Mesenchymal stem cell (in vitro differentiated cells and primary cell): Measurements from ENCODE around the gene USP36.
"Not testable (repeated sequence)": the region's sequence is repeated elsewhere in the genome, so short reads cannot be mapped to it uniquely, and the experiment has no call there.

Source experiments
- DNase-seq: peaks from one replicate; pipeline ENCODE4 v3.0.0-alpha.2; 2013
- H2AFZ ChIP-seq: one replicate; pipeline ENCODE4 v1.6.1; 2013; ENCODE audit warnings: low read depth, mild to moderate bottlenecking, control low read depth, inconsistent platforms, low read length, moderate library complexity
- H2AK5ac ChIP-seq: 2 replicates; pipeline ENCODE4 v1.6.1; 2013; ENCODE audit warnings: low read length, moderate library complexity, mild to moderate bottlenecking, inconsistent platforms; ENCODE audit not compliant: severe bottlenecking
- H2BK120ac ChIP-seq: one replicate; pipeline ENCODE4 v1.6.1; 2013; ENCODE audit warnings: low read depth, mild to moderate bottlenecking, inconsistent platforms, low read length, moderate library complexity
- H2BK12ac ChIP-seq, 2 experiments: one replicate each; pipeline ENCODE4 v1.6.1; 2013; ENCODE audit warnings: inconsistent platforms in 2 of 2, low read length in 2 of 2, mild to moderate bottlenecking in 2 of 2, moderate library complexity in 2 of 2, control low read depth in 1 of 2
- H2BK15ac ChIP-seq: one replicate; pipeline ENCODE4 v1.6.1; 2013; ENCODE audit warnings: mild to moderate bottlenecking, low read depth, inconsistent platforms; ENCODE audit not compliant: poor library complexity, severe bottlenecking
- H2BK5ac ChIP-seq: 2 replicates; pipeline ENCODE4 v1.6.1; 2013; ENCODE audit warnings: low read depth, mild to moderate bottlenecking, low read length, control low read depth, inconsistent platforms; ENCODE audit not compliant: poor library complexity, severe bottlenecking
- H3K14ac ChIP-seq, 2 experiments: one replicate each; pipeline ENCODE4 v1.6.1; 2013; ENCODE audit warnings: inconsistent platforms in 2 of 2, low read length in 2 of 2, control low read depth in 1 of 2, mild to moderate bottlenecking in 1 of 2, moderate library complexity in 1 of 2
- H3K18ac ChIP-seq, 2 experiments: one replicate each; pipeline ENCODE4 v1.6.1; 2013; ENCODE audit warnings: inconsistent platforms in 2 of 2, low read length in 2 of 2, control low read depth in 1 of 2, low read depth in 1 of 2, mild to moderate bottlenecking in 1 of 2
- H3K23ac ChIP-seq, 2 experiments: one replicate each; pipeline ENCODE4 v1.6.1; 2013; ENCODE audit warnings: inconsistent platforms in 2 of 2, low read length in 2 of 2, mild to moderate bottlenecking in 2 of 2, moderate library complexity in 2 of 2, control low read depth in 1 of 2
- H3K27ac ChIP-seq: 2 replicates; pipeline ENCODE4 v1.5.1; 2013; ENCODE audit warnings: mild to moderate bottlenecking, moderate library complexity, low read length, control low read depth, inconsistent platforms; ENCODE audit not compliant: poor library complexity, severe bottlenecking
- H3K27me3 ChIP-seq, 2 experiments: 2 replicates each; pipeline versions ENCODE4 v1.6.1 to v1.7.0; 2013; ENCODE audit warnings: low read length in 2 of 2, mild to moderate bottlenecking in 2 of 2, moderate library complexity in 2 of 2, control low read depth in 1 of 2, inconsistent platforms in 1 of 2; ENCODE audit not compliant: control insufficient read depth in 1 of 2, insufficient read depth in 1 of 2
- H3K36me3 ChIP-seq, 2 experiments: 2 replicates each; pipeline versions ENCODE4 v1.6.1 to v1.7.0; 2013; ENCODE audit warnings: low read length in 2 of 2, control low read depth in 1 of 2, inconsistent platforms in 1 of 2, low read depth in 1 of 2, mild to moderate bottlenecking in 1 of 2; ENCODE audit not compliant: insufficient read depth in 2 of 2, control insufficient read depth in 1 of 2
- H3K4ac ChIP-seq, 2 experiments: one replicate each; pipeline ENCODE4 v1.6.1; 2013; ENCODE audit warnings: inconsistent platforms in 2 of 2, low read length in 2 of 2, mild to moderate bottlenecking in 2 of 2, moderate library complexity in 2 of 2, control low read depth in 1 of 2, low read depth in 1 of 2
- H3K4me1 ChIP-seq: 2 replicates; pipeline ENCODE4 v1.6.1; 2013; ENCODE audit warnings: low read depth, low read length, control low read depth; ENCODE audit not compliant: control insufficient read depth, insufficient read depth
- H3K4me2 ChIP-seq: 2 replicates; pipeline ENCODE4 v1.6.1; 2013; ENCODE audit warnings: low read length, mild to moderate bottlenecking, inconsistent platforms; ENCODE audit not compliant: poor library complexity, severe bottlenecking
- H3K4me3 ChIP-seq, 2 experiments: 2 replicates each; pipeline versions ENCODE4 v1.5.1 to v1.7.0; 2013; ENCODE audit warnings: low read length in 2 of 2, mild to moderate bottlenecking in 2 of 2, control low read depth in 1 of 2, low read depth in 1 of 2; ENCODE audit not compliant: insufficient read depth in 1 of 2
- H3K79me1 ChIP-seq: replicated peaks from 2 replicates; pipeline ENCODE4 v1.6.1; 2013; ENCODE audit warnings: mild to moderate bottlenecking, control low read depth, low read length, inconsistent platforms; ENCODE audit not compliant: poor library complexity, severe bottlenecking
- H3K9ac ChIP-seq: 2 replicates; pipeline ENCODE4 v1.7.0; 2013; ENCODE audit warnings: mild to moderate bottlenecking, low read length, moderate library complexity
- H3K9me3 ChIP-seq: 2 replicates; pipeline ENCODE4 v1.7.0; 2013; ENCODE audit warnings: mild to moderate bottlenecking, low read length; ENCODE audit not compliant: control insufficient read depth
- H4K8ac ChIP-seq: one replicate; pipeline ENCODE4 v1.6.1; 2013; ENCODE audit warnings: inconsistent platforms, mild to moderate bottlenecking, low read length, moderate library complexity
- H4K91ac ChIP-seq: one replicate; pipeline ENCODE4 v1.6.1; 2013; ENCODE audit warnings: mild to moderate bottlenecking, low read length, inconsistent platforms
- WGBS: methylation state at CpG from one replicate; pipeline ENCODE4 v1.1.7; 2013; ENCODE audit warnings: mixed read lengths; 5-methylcytosine and 5-hydroxymethylcytosine counted together

USP36 gene

GRCh38 chr17:78753316-78754250, 87.0 kb downstream of the USP36 start:
- no peaks in the 10 kb centered on the region for H3K9me3 ChIP-seq
- no peak overlapping the region for H3K4me2 ChIP-seq
- no peak overlapping the region for H3K14ac ChIP-seq
- DNase-seq, result no peak
- peaks cover 0 to 3% of the 10 kb centered on the region in 2 experiments for H3K36me3 ChIP-seq
- H4K91ac ChIP-seq, result no peak overlapping the region
- no peak overlapping the region for H2BK12ac ChIP-seq
- H2AK5ac ChIP-seq, result no peak overlapping the region
- H4K8ac ChIP-seq, result no peak overlapping the region
- H3K4me3 ChIP-seq, result no peak overlapping the region
- no peak overlapping the region for H3K9ac ChIP-seq
- H2BK15ac ChIP-seq, result no peak overlapping the region
- peaks cover 21% of the 10 kb centered on the region for H3K79me1 ChIP-seq
- peaks cover 6% of the 10 kb centered on the region for H3K4me1 ChIP-seq
- 91% methylated on average over 12 of the region's 13 CpGs for WGBS
- H3K27me3 ChIP-seq, result no peaks in the 10 kb centered on the region
- no peak overlapping the region for H2BK5ac ChIP-seq
- H3K23ac ChIP-seq, result no peak overlapping the region
- no peak overlapping the region for H3K4ac ChIP-seq
- no peak overlapping the region for H2BK120ac ChIP-seq
- H3K27ac ChIP-seq, result no peak overlapping the region
- no peak overlapping the region for H2AFZ ChIP-seq
- no peak overlapping the region for H3K18ac ChIP-seq

GRCh38 chr17:78751447-78752161, 89.0 kb downstream of the USP36 start:
- Histone ChIP-seq H3K9ac (no peak overlapping the region), H3K4me3 (no peak overlapping the region), H3K36me3 (peaks cover 0 to 3% of the 10 kb centered on the region in 2 experiments), H2AK5ac (no peak overlapping the region), H3K4me1 (peaks cover 7% of the 10 kb centered on the region), H2BK15ac (no peak overlapping the region), H4K91ac (no peak overlapping the region), H3K4ac (no peak overlapping the region), H3K14ac (no peak overlapping the region), H3K27ac (no peak overlapping the region), H2BK120ac (no peak overlapping the region), H4K8ac (no peak overlapping the region), H2AFZ (no peak overlapping the region), H3K27me3 (no peaks in the 10 kb centered on the region), H3K79me1 (peaks cover 28% of the 10 kb centered on the region), H3K4me2 (no peak overlapping the region), H3K9me3 (no peaks in the 10 kb centered on the region), H3K18ac (no peak overlapping the region), H2BK12ac (no peak overlapping the region), H3K23ac (no peak overlapping the region), H2BK5ac (no peak overlapping the region)
- 98% methylated on average over 9 of the region's 14 CpGs for WGBS
- DNase-seq, result no peak

- not testable (repeated sequence) for H3K4ac ChIP-seq, H2BK5ac ChIP-seq, H3K23ac ChIP-seq, H3K14ac ChIP-seq, H2BK120ac ChIP-seq, H3K4me1 ChIP-seq, H2BK15ac ChIP-seq, H2AK5ac ChIP-seq, H2BK12ac ChIP-seq, H3K4me3 ChIP-seq, H4K91ac ChIP-seq, H3K9ac ChIP-seq, H3K9me3 ChIP-seq, H4K8ac ChIP-seq, H3K27me3 ChIP-seq, H3K27ac ChIP-seq, DNase-seq, H3K18ac ChIP-seq, H3K4me2 ChIP-seq, H3K36me3 ChIP-seq, H2AFZ ChIP-seq
- peaks cover 27% of the 10 kb centered on the region for H3K79me1 ChIP-seq
- 95% methylated on average over 4 of the region's 5 CpGs for WGBS
Observed at GRCh38 chr17:78751000-78751399, 89.6 kb downstream of the USP36 start.

GRCh38 chr17:78748730-78749317, 91.8 kb downstream of the USP36 start:
- H3K27ac ChIP-seq, result no peak overlapping the region
- H2BK5ac ChIP-seq, result no peak overlapping the region
- no peaks in the 10 kb centered on the region for H3K27me3 ChIP-seq
- H3K18ac ChIP-seq, result peak overlapping the region; percentile 48 to 50
- 84% methylated on average over 8 of the region's 8 CpGs for WGBS
- H3K23ac ChIP-seq, result no peak overlapping the region
- peaks cover 33% of the 10 kb centered on the region for H3K79me1 ChIP-seq
- H3K36me3 ChIP-seq, result peaks cover 0 to 3% of the 10 kb centered on the region in 2 experiments
- no peak overlapping the region for H3K4me2 ChIP-seq
- peak overlapping the region; percentile 79 for H3K9ac ChIP-seq
- peak overlapping the region in 1 of 2 experiments; percentile 10 for H3K4me3 ChIP-seq
- H2BK15ac ChIP-seq, result no peak overlapping the region
- no peak overlapping the region for H2BK12ac ChIP-seq
- no peak overlapping the region for H2AK5ac ChIP-seq
- H4K8ac ChIP-seq, result no peak overlapping the region
- peak overlapping the region; percentile 86 for H4K91ac ChIP-seq
- H3K4ac ChIP-seq, result peak overlapping the region in 1 of 2 experiments; percentile 76
- H2AFZ ChIP-seq, result no peak overlapping the region
- H3K4me1 ChIP-seq, result peaks cover 6% of the 10 kb centered on the region
- peak overlapping the region in 1 of 2 experiments; percentile 86 for H3K14ac ChIP-seq
- peak; percentile 38 for DNase-seq
- no peaks in the 10 kb centered on the region for H3K9me3 ChIP-seq
- H2BK120ac ChIP-seq, result no peak overlapping the region
